ENCODE measurements around the gene CPLX3. TPM values are rescaled to one million over a fixed set of nuclear protein-coding genes. Genes with fewer than 3 reads are reported as not detected.

CPLX3 gene
- polyA plus RNA-seq, 4 donors = not detected

- DNase-seq (ENCODE audit: low read depth in 4 of 4, low spot score in 3 of 4) = no peak
Measured at GRCh38 chr15:74823324-74823723, 3.1 kb upstream of the CPLX3 start.

- DNase-seq (ENCODE audit: low read depth in 4 of 4, low spot score in 3 of 4) = no peak
Measured at GRCh38 chr15:74824976-74825375, 1.5 kb upstream of the CPLX3 start.

- no peak for DNase-seq (ENCODE audit: low read depth in 4 of 4, low spot score in 3 of 4)
Measured at GRCh38 chr15:74825866-74826265, 561 bp upstream of the CPLX3 start.

GRCh38 chr15:74826921-74827320, 494 bp downstream of the CPLX3 start:
- DNase-seq (ENCODE audit: low read depth in 4 of 4, low spot score in 3 of 4) = no peak

- DNase-seq (ENCODE audit: low read depth in 4 of 4, low spot score in 3 of 4) = no peak
Measured at GRCh38 chr15:74827614-74828013, 1.2 kb downstream of the CPLX3 start.

- DNase-seq (ENCODE audit: low read depth in 4 of 4, low spot score in 3 of 4) = no peak
Measured at GRCh38 chr15:74828835-74829234, 2.4 kb downstream of the CPLX3 start.

- DNase-seq (ENCODE audit: low read depth in 4 of 4, low spot score in 3 of 4) = no peak
Measured at GRCh38 chr15:74829486-74829885, 3.1 kb downstream of the CPLX3 start.

GRCh38 chr15:74829991-74830390, 3.6 kb downstream of the CPLX3 start:
- no peak for DNase-seq (ENCODE audit: low read depth in 4 of 4, low spot score in 3 of 4)

GRCh38 chr15:74830868-74831267, 4.4 kb downstream of the CPLX3 start:
- no peak for DNase-seq (ENCODE audit: low read depth in 4 of 4, low spot score in 3 of 4)

GRCh38 chr15:74831813-74832495, 5.5 kb downstream of the CPLX3 start:
- DNase-seq (ENCODE audit: low read depth in 4 of 4, low spot score in 3 of 4) = no peak

GRCh38 chr15:74832826-74833225, 6.4 kb downstream of the CPLX3 start:
- no peak for DNase-seq (ENCODE audit: low read depth in 4 of 4, low spot score in 3 of 4)

GRCh38 chr15:74833376-74834107, 7.1 kb downstream of the CPLX3 start:
- no peak for DNase-seq (ENCODE audit: low read depth in 4 of 4, low spot score in 3 of 4)

- DNase-seq (ENCODE audit: low read depth in 4 of 4, low spot score in 3 of 4) = no peak
Measured at GRCh38 chr15:74835312-74835823, 8.9 kb downstream of the CPLX3 start.

GRCh38 chr15:74836846-74837245, 10.4 kb downstream of the CPLX3 start:
- DNase-seq (ENCODE audit: low read depth in 4 of 4, low spot score in 3 of 4) = no peak

- DNase-seq (ENCODE audit: low read depth in 4 of 4, low spot score in 3 of 4) = no peak
Measured at GRCh38 chr15:74837482-74838136, 11.2 kb downstream of the CPLX3 start.

GRCh38 chr15:74838137-74838516, 11.7 kb downstream of the CPLX3 start:
- no peak for DNase-seq (ENCODE audit: low read depth in 4 of 4, low spot score in 3 of 4)

GRCh38 chr15:74838746-74839525, 12.5 kb downstream of the CPLX3 start:
- DNase-seq (ENCODE audit: low read depth in 4 of 4, low spot score in 3 of 4) = no peak

- no peak for DNase-seq (ENCODE audit: low read depth in 4 of 4, low spot score in 3 of 4)
Measured at GRCh38 chr15:74839526-74840395, 13.3 kb downstream of the CPLX3 start.

GRCh38 chr15:74840851-74841775, 14.7 kb downstream of the CPLX3 start:
- DNase-seq (ENCODE audit: low read depth in 4 of 4, low spot score in 3 of 4) = no peak
